T-cell (primary cell): ENCODE data around the gene PAX3. TPM values are rescaled to one million over a fixed set of nuclear protein-coding genes. Genes with fewer than 3 reads are reported as not detected.

Source experiments
- ATAC-seq, 4 experiments: fragments of 200-7000 bp in 3 of 4; fragments of 150-1000 bp in 1 of 4; cut with Tn5 transposase; replicated peaks in 1 of 4; 1 replicate in 3 of 4; 2 replicates in 1 of 4; pipeline ENCODE4 v1.10.0; 2021; ENCODE audit warnings: moderate library complexity in 3 of 4, mild to moderate bottlenecking in 2 of 4, moderate number of reproducible peaks in 1 of 4
- CTCF ChIA-PET, 2 donors: fragments of 300-600 bp; sonication (Branson Sonifier 250); formaldehyde crosslinking; loops; one replicate each; lab custom pipeline; 2022; ENCODE audit warnings: antibody characterized with exemption in 2 of 2; lab: Charles Lee
- POLR2A ChIA-PET, 2 donors: fragments of 300-600 bp; sonication (Branson Sonifier 250); formaldehyde crosslinking; loops; one replicate each; lab custom pipeline; 2022; ENCODE audit warnings: antibody characterized with exemption in 2 of 2; lab: Charles Lee
- DNase-seq, 35 experiments: peaks; one replicate each; pipeline versions ENCODE4 v3.0.0 to v3.0.0-alpha.2; 2013 to 2023
- H3K27ac ChIP-seq: one replicate; pipeline ENCODE4 v1.5.1; 2013; ENCODE audit warnings: low read length
- H3K27me3 ChIP-seq, 2 experiments: replicated peaks in 1 of 2; 1 replicate in 1 of 2; 2 replicates in 1 of 2; pipeline versions ENCODE4 v1.6.1 to v1.7.0; 2013; ENCODE audit warnings: low read length in 1 of 2, mixed read lengths in 1 of 2; ENCODE audit not compliant: control insufficient read depth in 2 of 2, insufficient read depth in 2 of 2; ENCODE audit errors: extremely low read depth in 1 of 2
- H3K36me3 ChIP-seq, 2 donors: 1 replicate in 1 of 2; 2 replicates in 1 of 2; pipeline versions ENCODE4 v1.6.1 to v1.7.0; 2013; ENCODE audit warnings: low read length in 1 of 2; ENCODE audit not compliant: control insufficient read depth in 2 of 2, insufficient read depth in 1 of 2; ENCODE audit errors: extremely low read depth in 1 of 2
- H3K4me1 ChIP-seq, 2 experiments: 1 replicate in 1 of 2; 2 replicates in 1 of 2; pipeline versions ENCODE4 v1.6.1 to v1.7.0; 2013; ENCODE audit warnings: low read length in 2 of 2, mixed read lengths in 1 of 2; ENCODE audit not compliant: insufficient read depth in 2 of 2, control insufficient read depth in 1 of 2; ENCODE audit errors: extremely low read depth in 1 of 2
- H3K4me3 ChIP-seq, 2 donors: 1 replicate in 1 of 2; 2 replicates in 1 of 2; pipeline versions ENCODE4 v1.5.1 to v1.7.0; 2013; ENCODE audit warnings: mild to moderate bottlenecking in 2 of 2, low read length in 1 of 2, moderate library complexity in 1 of 2; ENCODE audit not compliant: control insufficient read depth in 1 of 2; ENCODE audit errors: extremely low read depth in 1 of 2
- H3K9me3 ChIP-seq: 2 replicates; pipeline ENCODE4 v1.7.0; 2013
- H3K27ac Mint-ChIP-seq, 2 donors: one replicate each; pipeline ENCODE4 v1.8.0; 2020 to 2021; ENCODE audit warnings: mild to moderate bottlenecking in 2 of 2, mixed read lengths in 2 of 2
- H3K27me3 Mint-ChIP-seq, 2 donors: one replicate each; pipeline ENCODE4 v1.8.0; 2021 to 2022; ENCODE audit warnings: mixed read lengths in 2 of 2
- H3K36me3 Mint-ChIP-seq: one replicate; pipeline ENCODE4 v1.8.0; 2021; ENCODE audit warnings: mixed read lengths
- H3K4me1 Mint-ChIP-seq, 3 donors: one replicate each; pipeline ENCODE4 v1.8.0; 2020 to 2022; ENCODE audit warnings: mixed read lengths in 3 of 3, mild to moderate bottlenecking in 1 of 3
- H3K4me3 Mint-ChIP-seq, 3 donors: one replicate each; pipeline ENCODE4 v1.8.0; 2020 to 2022; ENCODE audit warnings: mild to moderate bottlenecking in 3 of 3, mixed read lengths in 3 of 3, moderate library complexity in 3 of 3
- H3K9me3 Mint-ChIP-seq, 3 donors: one replicate each; pipeline ENCODE4 v1.8.0; 2020 to 2022; ENCODE audit warnings: mixed read lengths in 3 of 3
- WGBS: methylation state at CpG from one replicate; pipeline ENCODE4 v1.1.5; 2013; ENCODE audit warnings: missing lambda C conversion rate; ENCODE audit not compliant: insufficient coverage; 5-methylcytosine and 5-hydroxymethylcytosine counted together
- total RNA-seq, 35 experiments: library from RNA in 6 of 35; stranded (reverse) in 6 of 35; fragments of 120-200 nt in 1 of 35; gene quantifications; one replicate each; pipeline versions ENCODE4 v1.2.1 to v1.2.4 and lab custom pipeline; 2013 to 2026

Gene PAX3
- total RNA-seq, 5 donors from 2014 or later (not counting 1 experiment from before 2014, with no cell fraction given), result not detected

- no peak overlapping the region for H3K27ac Mint-ChIP-seq
These were observed 5.3 kb upstream of the PAX3 start for GRCh38 chr2:222303828-222304736.

GRCh38 chr2:222303045-222303827 lies 4.4 kb upstream of the PAX3 start:
- Mint-ChIP-seq H3K4me1 (peaks cover 40 to 51% (median 41%) of the 10 kb centered on the region in 3 donors), H3K27me3 (peaks cover 80 to 95% of the 10 kb centered on the region in 2 donors), H3K9me3 (peaks cover 0 to 5% (median 0%) of the 10 kb centered on the region in 3 donors), H3K27ac (no peak overlapping the region), H3K4me3 (peak overlapping the region in 1 of 3 donors; percentile 80), H3K36me3 (peaks cover 4% of the 10 kb centered on the region)
- DNase-seq, result no peak
- POLR2A ChIA-PET, result no interaction called here
- WGBS, result 16% methylated on average over 20 of the region's 24 CpGs
- H3K4me1 ChIP-seq, result peaks cover 0 to 48% of the 10 kb centered on the region in 2 experiments
- no peak overlapping the region for H3K27ac ChIP-seq
- CTCF ChIA-PET, result no interaction called here
- ATAC-seq, result no peak
- H3K27me3 ChIP-seq, result peaks cover 12 to 99% of the 10 kb centered on the region in 2 experiments
- H3K4me3 ChIP-seq, result no peak overlapping the region
- no peaks in the 10 kb centered on the region for H3K9me3 ChIP-seq
- no peaks in the 10 kb centered on the region for H3K36me3 ChIP-seq

More at GRCh38 chr2:222303828-222304736, 5.3 kb upstream of the PAX3 start:
- Mint-ChIP-seq H3K9me3 (peaks cover 0 to 4% (median 0%) of the 10 kb centered on the region in 3 donors), H3K36me3 (peaks cover 4% of the 10 kb centered on the region), H3K4me3 (peak overlapping the region in 2 of 3 donors; percentile 62 to 80), H3K4me1 (peaks cover 38 to 49% (median 41%) of the 10 kb centered on the region in 3 donors), H3K27me3 (peaks cover 86 to 95% of the 10 kb centered on the region in 2 donors)
- ChIA-PET CTCF (no interaction called here), POLR2A (no interaction called here)
- H3K27me3 ChIP-seq, result peaks cover 16 to 95% of the 10 kb centered on the region in 2 experiments
- WGBS, result 14% methylated on average over 19 of the region's 38 CpGs
- H3K9me3 ChIP-seq, result no peaks in the 10 kb centered on the region
- no peak overlapping the region for H3K27ac ChIP-seq
- DNase-seq, result no peak
- no peak for ATAC-seq
- H3K4me1 ChIP-seq, result peaks cover 0 to 41% of the 10 kb centered on the region in 2 experiments
- H3K4me3 ChIP-seq, result peak overlapping the region in 1 of 2 donors; percentile 25
- H3K36me3 ChIP-seq, result no peaks in the 10 kb centered on the region

- H3K9me3 ChIP-seq, result no peaks in the 10 kb centered on the region
- Mint-ChIP-seq H3K36me3 (peaks cover 2% of the 10 kb centered on the region), H3K27me3 (peaks cover 82 to 95% of the 10 kb centered on the region in 2 donors), H3K27ac (peak overlapping the region in 1 of 2 donors; percentile 2), H3K4me3 (peak overlapping the region in 1 of 3 donors; percentile 17), H3K4me1 (peaks cover 39 to 52% (median 41%) of the 10 kb centered on the region in 3 donors), H3K9me3 (peaks cover 0 to 5% (median 0%) of the 10 kb centered on the region in 3 donors)
- WGBS, result 9% methylated on average over 35 of the region's 39 CpGs
- ChIA-PET POLR2A (no interaction called here), CTCF (interaction anchor here in 1 of 2 donors (0.5 to 0.6 kb wide), 3 partner anchors 622 to 1850 kb away, joined by 3 to 7 read pairs (median 3); no protein-coding TSS in a partner anchor)
- H3K27me3 ChIP-seq, result peaks cover 11 to 99% of the 10 kb centered on the region in 2 experiments
- peaks cover 0 to 52% of the 10 kb centered on the region in 2 experiments for H3K4me1 ChIP-seq
- DNase-seq (no peak), ATAC-seq (no peak)
- no peak overlapping the region for H3K27ac ChIP-seq
- H3K4me3 ChIP-seq, result no peak overlapping the region
- no peaks in the 10 kb centered on the region for H3K36me3 ChIP-seq
These were observed 3.6 kb upstream of the PAX3 start for GRCh38 chr2:222302178-222303018.

- no peak overlapping the region for H3K27ac ChIP-seq
- no peak for ATAC-seq
- H3K36me3 Mint-ChIP-seq, result no peaks in the 10 kb centered on the region
- 10% methylated on average over 8 of the region's 16 CpGs for WGBS
- H3K27ac Mint-ChIP-seq, result no peak overlapping the region
- no peak overlapping the region for H3K4me3 ChIP-seq
- no peak for DNase-seq
- H3K27me3 ChIP-seq, result peaks cover 4 to 99% of the 10 kb centered on the region in 2 experiments
- peaks cover 0 to 5% (median 0%) of the 10 kb centered on the region in 3 donors for H3K9me3 Mint-ChIP-seq
- H3K36me3 ChIP-seq, result no peaks in the 10 kb centered on the region
- H3K4me3 Mint-ChIP-seq, result peak overlapping the region in 1 of 3 donors; percentile 17
- CTCF ChIA-PET, result interaction anchor here in 1 of 2 donors (0.5 to 0.6 kb wide), 3 partner anchors 621 to 1849 kb away, joined by 3 to 7 read pairs (median 3); no protein-coding TSS in a partner anchor
- peaks cover 0 to 52% of the 10 kb centered on the region in 2 experiments for H3K4me1 ChIP-seq
- peaks cover 43 to 51% (median 45%) of the 10 kb centered on the region in 3 donors for H3K4me1 Mint-ChIP-seq
- no peaks in the 10 kb centered on the region for H3K9me3 ChIP-seq
- H3K27me3 Mint-ChIP-seq, result peaks cover 83 to 95% of the 10 kb centered on the region in 2 donors
- POLR2A ChIA-PET, result no interaction called here
These were observed 3.0 kb upstream of the PAX3 start for GRCh38 chr2:222301796-222302118.

- WGBS, result 15% methylated on average over 33 of the region's 34 CpGs
- CTCF ChIA-PET, result interaction anchor here in 1 of 2 donors (0.5 kb wide), 1 partner anchor 1849 kb away, joined by 3 read pairs; no protein-coding TSS in a partner anchor
- Histone ChIP-seq H3K4me3 (no peak overlapping the region), H3K9me3 (no peaks in the 10 kb centered on the region), H3K36me3 (no peaks in the 10 kb centered on the region), H3K4me1 (peaks cover 0 to 49% of the 10 kb centered on the region in 2 experiments), H3K27me3 (peaks cover 4 to 98% of the 10 kb centered on the region in 2 experiments), H3K27ac (no peak overlapping the region)
- H3K4me3 Mint-ChIP-seq, result no peak overlapping the region
- POLR2A ChIA-PET, result interaction anchor here in 1 of 2 donors (0.5 kb wide), 1 partner anchor 293 kb away, joined by 5 read pairs; no protein-coding TSS in a partner anchor
- H3K36me3 Mint-ChIP-seq, result no peaks in the 10 kb centered on the region
- DNase-seq (no peak), ATAC-seq (no peak)
- peaks cover 43 to 53% (median 50%) of the 10 kb centered on the region in 3 donors for H3K4me1 Mint-ChIP-seq
- H3K27me3 Mint-ChIP-seq, result peaks cover 85 to 95% of the 10 kb centered on the region in 2 donors
- peaks cover 0 to 5% (median 0%) of the 10 kb centered on the region in 3 donors for H3K9me3 Mint-ChIP-seq
- no peak overlapping the region for H3K27ac Mint-ChIP-seq
These were observed 2.4 kb upstream of the PAX3 start for GRCh38 chr2:222301053-222301795.
